ENCODE measurements around the gene SEMA4D. TPM values are rescaled to one million over a fixed set of nuclear protein-coding genes. Genes with fewer than 3 reads are reported as not detected.

Gene SEMA4D
- total RNA-seq, 1 donor from 2014 or later = 28.2 TPM

DNA sequence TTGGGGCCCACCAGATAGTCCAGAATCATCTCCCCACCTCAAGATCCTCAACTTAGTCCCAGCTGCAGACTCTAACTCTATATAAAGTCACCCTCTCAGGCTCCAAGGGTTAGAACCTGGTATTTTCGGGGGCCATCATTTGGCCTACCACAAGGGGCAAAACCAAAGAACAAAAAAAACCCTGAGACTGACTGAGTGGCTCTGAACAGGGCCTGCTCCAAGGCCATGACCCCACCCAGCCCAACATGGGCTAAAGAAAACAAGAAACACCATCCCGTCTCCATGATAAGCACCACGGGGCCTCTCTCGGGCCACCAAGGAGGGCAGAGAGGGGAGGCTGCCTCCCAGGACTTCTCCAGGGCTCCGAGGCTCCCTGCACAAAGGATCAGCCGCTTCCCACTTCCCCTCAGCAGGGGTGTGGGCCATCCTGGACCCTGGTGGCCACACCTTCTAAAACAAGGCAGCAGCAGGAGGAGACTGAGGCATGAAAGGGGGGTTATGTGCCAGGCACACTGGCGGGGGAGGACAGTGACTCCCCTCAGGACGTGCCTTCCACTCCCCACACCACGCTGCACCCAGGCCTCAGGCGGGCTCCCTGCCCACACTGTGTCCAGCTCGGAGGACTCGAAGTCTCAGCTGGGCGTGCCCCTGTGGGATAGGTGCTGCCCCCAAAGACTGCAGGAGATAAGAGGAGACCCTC, 51.5 kb downstream of the SEMA4D start:
- no peak for DNase-seq (ENCODE audit: low spot score)

DNA sequence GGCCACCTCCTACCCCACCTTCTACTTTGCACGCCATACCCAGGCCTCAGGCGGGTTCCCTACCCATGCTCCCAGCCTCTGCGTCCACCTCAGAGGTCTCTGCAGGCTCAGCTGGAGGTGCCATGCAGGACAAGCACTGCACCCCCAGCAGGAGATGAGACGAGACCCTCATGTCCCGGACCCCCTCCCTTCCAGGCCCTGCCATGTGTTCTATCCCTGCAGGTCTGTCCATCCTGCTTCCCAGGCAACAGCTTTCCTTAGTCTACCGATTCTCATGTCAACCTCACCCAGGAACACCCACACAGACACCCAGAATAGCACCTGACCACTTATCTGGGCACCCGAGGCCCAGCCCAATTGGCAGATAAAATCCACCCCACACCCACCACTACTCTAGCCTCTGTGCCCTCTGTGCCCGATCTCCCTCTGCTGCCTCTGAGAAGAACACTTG, 52.1 kb downstream of the SEMA4D start:
- DNase-seq (ENCODE audit: low spot score) = no peak

DNA sequence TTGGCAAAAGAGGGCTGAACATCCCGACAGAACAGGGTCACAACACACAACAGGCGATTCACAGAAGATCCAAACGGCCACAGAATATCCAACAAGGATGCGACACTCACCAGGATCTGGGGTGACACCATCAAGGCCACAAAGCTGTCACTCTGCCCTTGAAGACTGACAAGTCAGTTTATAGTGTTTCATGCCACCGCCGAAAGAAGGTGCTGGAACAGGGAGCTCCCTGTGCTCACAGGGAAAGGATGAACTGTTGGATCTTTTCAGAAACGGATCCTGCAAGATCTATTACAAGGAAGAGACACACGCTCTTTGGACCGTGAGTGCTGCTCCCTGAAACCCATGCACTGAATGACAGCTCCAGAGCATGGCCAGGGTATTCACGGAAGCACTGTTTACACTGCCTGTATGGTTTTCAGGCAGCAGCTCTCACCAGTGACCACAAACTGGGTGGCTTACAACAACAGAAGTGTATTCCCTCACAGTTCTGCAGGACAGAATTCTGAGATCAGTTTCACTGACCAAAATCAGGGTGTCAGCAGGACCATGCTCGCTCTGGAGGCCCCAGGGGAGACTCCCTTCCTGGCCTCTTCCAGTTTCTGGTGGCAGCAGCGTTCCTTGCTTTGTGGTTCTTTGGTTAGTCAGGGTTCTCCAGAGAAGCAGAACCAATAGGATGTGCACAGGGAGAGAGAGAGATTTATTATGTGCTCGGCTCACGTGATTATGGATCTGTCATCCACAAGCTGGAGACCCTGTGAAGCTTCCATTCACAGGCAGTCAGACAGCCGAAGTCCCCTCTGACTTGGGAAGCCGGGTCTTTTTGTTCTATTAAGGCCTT, 52.8 kb downstream of the SEMA4D start:
- DNase-seq (ENCODE audit: low spot score) = no peak

DNA sequence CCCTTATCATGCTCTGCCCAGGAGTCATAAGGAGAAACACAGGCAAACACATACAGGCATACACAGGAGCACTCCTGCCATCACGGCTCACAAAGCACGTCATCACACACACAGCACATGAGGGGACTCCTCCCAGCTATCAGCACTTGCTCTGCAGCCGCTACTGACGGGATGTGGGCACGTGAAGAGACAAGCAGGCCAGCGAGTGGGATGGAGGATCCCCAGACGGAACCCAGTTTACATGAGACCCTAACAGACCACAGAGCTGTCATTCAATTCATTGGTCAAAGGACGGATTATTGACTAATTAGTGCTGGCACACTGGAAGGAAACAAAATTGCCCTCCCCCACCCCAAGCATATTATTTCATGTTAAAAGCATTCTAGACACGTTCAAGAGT, 53.6 kb downstream of the SEMA4D start:
- DNase-seq (ENCODE audit: low spot score) = no peak

DNA sequence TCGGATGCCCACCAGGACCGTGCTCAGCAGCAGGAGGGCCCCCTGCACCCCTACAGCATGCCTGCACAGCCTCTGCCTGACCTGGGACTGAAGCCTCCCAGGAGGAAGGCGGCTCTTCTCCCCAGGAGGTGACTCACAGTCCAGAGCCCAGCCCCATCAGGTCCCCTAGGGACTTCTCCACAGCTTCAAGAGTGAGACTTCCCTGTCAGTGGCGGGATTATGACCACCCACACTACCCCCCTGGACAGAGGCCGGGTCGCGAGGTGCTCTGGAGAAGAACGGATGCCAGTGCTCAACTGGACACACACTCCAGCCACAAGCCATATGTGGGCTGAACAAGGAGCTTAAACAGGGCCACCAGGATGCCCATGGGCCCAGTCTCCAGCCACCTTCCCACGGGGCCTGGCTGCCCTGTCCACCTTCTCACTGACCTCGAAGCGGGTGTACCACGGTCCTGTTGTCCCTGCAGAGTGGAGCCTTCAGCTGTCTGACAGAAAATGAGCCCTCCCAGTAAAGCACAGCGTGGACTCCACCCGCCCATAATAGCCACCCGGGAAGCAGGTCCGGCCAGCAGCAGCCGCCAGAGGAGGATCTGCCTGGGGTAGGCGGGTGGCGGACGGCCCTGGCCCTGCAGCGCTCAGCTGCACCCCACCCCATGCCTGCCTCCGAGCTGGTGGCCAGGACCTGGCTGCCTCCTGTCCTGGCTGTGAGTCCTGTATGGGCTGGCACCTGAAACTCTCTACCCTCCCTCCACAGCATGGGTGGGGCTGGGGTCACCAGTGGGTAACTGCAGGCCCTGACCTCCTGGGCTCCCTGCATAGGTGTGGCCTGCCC, 54.7 kb downstream of the SEMA4D start:
- DNase-seq (ENCODE audit: low spot score) = no peak

DNA sequence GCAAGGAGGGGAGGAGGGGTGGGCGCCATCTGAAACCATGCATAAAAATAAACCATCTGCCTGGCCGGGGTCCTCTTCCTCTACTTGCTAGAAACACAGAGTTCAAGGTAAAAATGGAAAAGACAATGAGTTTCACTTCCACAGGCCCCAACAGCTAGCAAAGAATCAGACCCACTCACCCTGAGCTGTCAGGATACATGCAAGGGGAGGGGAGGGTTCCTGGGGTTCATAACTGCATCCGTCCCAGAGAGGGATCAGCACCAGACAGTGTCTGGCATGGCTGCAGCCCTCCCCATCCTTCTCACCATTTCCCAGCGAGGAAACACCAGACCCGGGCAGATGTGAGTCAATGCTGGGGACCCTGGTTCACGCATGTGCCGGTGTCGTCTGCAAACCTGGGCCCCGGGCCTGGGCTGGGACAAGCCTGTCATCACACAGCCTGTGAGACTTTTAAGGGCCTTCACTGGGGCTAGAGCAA, 55.4 kb downstream of the SEMA4D start:
- DNase-seq (ENCODE audit: low spot score) = peak; percentile 18

DNA sequence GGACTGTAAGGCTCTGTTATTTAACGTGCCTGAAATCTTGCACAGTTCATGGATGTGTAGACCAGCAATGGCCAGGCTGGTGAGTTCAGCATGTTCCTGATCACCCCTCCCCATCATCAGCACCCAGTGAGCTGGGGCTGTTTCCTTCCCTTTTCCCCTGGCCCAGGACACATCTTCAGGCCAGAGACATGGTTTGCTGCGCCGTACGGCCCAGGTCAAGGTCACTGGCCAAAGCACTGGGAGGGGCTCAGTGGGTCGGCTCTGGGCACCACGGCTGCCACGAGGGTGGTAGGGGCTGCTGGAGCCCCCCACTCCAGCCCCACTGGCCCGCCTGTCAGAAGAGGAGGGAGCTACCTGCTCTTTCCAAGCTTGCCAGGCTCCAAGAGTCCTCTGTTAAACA, 55.9 kb downstream of the SEMA4D start:
- DNase-seq (ENCODE audit: low spot score) = no peak

DNA sequence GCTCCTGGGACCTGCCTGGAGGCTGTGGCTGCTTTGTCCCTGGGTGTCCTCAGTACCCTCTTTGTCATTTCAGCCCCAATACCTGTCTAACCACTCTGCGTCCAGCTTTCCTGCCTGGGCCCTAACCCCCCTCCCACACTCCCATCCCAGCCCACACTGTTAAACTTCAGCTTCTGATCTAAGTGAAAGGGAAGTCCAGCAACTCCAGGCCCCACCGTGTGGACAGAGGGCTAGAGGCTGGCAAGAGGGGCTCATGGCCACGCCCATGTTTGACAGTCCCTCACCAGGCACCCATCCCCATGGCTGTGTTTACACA, 56.3 kb downstream of the SEMA4D start:
- no peak for DNase-seq (ENCODE audit: low spot score)

DNA sequence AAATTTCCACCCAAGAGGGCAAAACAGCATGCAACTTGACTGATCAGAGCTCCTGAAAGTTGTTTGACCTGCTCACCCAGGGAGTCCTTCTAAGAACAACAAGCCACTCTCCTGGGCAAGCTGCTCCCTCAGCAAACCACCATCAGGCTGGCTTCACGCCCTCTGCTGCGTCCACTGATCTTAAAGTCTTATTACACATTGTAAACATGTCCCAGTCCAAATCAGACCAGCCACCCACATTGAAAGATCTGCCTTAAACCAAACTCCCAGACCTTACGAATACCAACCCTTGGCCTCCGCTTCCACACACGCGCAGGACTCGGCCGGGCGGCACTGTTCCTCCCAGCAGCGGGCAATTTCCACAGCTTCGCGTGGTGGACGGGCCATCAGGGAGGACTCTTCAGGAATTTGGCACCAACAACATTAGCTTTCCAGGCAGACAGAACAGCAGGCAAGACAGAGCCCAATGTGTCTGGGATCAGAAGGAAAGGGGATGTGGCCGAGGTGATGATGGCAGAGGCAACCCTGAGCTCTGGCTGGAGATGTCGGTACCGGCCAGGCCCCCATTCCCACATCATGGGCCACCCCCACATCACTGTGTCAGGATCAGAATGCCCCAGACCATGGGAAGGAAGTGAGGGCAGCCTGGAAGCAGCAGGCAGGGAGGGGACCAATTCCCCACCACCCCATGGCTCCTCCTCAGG, 56.8 kb downstream of the SEMA4D start:
- DNase-seq (ENCODE audit: low spot score) = no peak

DNA sequence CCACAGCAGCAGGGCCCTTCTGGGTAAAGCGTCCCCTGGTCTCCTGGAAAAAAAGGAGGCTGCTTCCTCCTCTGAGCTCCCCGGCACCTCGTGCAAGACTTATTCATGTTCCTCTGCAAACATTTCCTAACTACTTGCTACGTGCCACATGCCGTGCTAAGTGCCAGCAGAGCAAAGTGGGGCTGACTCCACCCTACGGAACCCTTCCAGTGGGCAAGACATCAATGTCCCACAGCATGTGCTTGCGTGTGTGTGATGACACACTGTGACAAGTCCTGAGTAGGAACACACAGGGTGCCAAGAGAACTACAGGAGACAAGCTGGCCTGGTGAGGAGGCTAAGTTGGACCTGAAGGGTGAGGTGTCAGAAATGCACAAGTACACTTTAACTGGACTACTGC, 57.4 kb downstream of the SEMA4D start:
- DNase-seq (ENCODE audit: low spot score) = no peak

DNA sequence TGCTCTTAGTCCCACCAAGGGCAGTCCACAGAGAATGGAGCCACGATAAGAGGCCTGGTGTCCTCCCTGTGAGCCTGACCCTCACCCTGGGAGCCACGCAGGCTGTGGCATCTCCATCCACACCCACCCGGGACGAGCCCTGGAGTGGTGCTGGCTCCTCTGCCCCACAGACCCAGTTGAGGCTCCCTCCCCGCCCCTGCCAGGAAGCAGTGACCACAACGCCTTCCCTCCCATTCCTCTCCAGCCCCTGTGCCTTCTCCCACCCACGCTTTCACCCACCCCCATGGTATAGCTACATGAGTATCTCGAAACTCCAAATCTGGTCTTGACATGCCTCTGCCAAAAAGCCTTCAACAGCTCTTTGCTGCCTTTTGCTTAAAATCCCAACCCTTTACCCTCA, 57.9 kb downstream of the SEMA4D start:
- DNase-seq (ENCODE audit: low spot score) = no peak

DNA sequence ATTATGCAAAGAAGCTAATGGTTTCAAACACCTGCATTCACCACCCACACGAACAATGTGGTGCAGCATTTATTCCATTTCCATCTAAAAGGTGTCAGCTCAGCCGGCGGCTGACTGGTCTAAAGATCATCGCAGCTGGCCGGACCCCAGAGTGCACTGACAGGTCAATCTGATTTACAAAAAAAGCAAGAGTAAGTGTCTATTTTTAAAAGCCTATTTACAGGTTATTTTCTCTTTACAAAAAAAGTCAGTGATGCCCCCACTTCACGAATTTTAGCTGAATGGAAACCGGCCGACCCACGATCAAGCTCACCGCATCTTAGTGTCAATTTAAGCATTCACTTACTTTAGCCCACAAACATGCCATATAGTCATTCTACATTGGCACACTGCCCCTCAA, 58.3 kb downstream of the SEMA4D start:
- no peak for DNase-seq (ENCODE audit: low spot score)

DNA sequence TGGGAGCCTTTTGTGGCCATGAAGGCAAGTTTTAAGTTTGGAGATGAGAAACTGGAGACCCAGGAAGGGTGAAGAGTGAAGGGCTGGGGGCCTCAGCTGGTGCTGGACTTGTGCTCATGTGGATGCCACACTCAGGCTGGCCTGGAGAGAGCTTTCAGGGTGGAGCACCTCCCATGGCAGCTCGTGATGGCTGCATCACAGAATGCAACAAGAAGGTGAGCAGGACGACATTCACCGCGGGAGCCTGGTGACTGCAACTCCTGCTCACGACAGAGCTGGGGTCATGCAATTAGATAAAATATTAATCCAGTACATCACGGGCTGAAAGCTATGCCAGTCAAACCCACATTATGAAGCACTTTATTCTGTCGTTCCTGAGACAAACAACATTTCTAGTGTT, 59.7 kb downstream of the SEMA4D start:
- no peak for DNase-seq (ENCODE audit: low spot score)

DNA sequence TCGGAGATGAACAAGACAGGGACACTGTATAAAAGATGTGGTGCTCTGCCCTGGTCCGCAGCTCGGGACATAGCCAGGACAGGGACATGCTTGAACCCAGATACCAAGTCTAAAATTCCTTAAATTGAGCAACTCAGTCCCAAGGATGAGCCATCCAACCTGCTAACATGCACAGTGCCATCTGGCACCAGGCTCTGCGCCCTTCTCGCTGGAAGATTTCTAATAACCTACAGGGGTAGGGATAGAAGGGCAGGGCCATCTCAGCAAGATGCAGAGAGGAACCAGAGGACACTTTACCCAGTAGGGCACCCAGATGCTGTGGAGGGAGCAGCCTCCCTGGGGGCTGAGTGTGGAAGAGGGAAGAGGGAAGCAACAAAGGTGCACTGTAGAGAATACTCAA, 60.1 kb downstream of the SEMA4D start:
- DNase-seq (ENCODE audit: low spot score) = no peak

DNA sequence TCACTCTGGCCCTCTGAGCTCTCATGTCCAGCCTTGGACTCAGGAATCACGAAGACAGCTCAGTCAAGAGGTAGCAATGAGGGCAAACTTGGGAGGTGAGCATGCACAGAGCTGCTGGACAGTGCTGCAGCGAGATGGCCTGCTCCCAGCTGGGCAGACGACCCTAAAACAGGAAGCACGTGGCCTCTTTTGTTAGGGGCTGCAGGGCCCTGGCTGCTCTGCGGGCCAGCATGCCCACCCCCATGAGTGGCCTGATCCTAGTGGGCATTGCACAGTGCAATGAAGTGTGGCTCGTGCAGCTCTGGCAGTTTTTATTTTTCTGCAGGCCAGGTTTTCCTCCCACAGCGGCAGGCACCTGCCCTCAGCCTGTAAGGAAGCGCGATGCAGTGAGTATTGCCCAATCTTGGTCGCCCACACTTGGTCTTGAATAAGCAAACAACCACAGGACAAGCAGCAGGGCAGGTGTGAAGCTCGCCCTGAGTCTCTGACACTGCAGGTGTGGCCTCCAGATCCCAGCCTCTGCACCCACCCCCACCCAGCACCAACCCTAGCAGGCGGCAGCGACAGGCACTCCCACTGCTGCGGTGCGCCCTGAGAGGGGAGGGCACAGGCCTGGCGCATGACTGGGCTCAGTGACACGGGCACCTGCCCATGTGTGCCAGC, 60.8 kb downstream of the SEMA4D start:
- no peak for DNase-seq (ENCODE audit: low spot score)

DNA sequence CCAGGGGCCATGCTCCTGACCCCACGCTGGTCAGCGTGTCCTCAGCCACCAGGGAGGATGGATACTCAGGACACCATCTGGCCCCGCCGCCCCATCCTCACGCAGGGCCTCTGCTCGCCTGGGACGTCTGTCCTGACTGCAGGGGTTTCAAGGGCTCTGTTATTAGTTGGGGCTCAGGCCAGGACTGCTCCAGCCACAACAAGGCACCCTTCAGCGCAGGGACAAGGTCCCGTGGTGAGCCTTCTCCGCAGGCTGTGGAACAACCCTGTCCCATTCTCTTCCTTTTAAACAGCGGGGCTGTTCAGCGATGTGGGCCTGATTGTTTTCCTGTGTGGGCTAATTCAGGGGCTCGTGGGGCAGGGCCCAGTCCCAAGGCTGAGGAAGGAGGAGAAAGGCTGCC, 61.6 kb downstream of the SEMA4D start:
- no peak for DNase-seq (ENCODE audit: low spot score)

DNA sequence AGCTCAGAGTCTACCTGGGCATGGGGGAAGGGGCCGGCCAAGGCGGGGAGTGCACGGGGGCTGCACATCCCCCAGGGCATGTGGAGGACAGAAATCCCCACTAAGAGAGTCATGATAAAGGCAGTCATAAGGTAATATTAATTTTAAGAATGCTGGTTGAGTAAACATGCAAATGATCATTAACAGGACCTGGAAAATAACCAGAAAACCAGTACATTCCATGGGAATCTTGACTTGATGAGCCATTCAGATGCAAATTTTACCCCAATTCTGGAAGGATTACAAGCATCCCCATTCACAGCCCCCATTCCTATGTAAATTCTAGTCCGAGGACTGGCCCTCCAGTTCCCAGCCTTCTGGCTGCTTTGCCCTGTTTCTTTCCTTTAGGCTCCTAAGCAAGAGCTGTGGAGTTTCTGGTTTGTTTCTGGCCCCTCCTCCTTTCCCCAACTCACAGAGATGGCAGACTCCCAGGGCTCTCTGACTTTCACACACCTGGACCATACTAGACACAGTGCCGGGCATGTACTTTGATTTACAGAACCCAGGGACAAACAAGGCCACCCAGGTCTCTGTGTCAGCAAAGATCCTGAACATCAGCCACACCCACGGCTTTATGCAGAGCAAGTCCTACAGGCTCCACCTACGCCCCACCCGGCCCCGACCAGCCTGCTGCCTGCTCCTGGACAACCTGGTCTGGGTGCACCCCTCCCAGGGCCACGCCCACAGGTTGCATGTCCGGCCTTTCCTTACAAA, 62.7 kb downstream of the SEMA4D start:
- peak; percentile 27 for DNase-seq (ENCODE audit: low spot score)

DNA sequence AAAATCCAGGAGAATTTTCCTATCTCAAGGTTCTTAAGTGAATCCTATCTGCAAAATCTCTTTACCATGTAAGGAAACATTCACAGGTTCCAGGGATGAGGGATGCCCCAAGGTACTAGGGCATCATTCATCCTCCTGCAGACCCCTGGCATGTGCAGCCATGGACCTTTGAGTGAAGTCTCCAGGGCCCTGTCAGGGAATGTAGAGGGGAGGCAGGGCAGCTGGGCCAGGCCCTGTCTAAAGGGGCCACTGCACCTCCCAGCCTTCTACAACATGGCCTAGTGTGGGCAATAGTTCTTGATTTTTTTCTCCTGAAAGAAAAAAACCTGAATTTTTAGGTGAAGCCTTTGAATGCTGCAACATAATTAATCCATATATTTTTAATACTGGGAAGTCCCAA, 63.3 kb downstream of the SEMA4D start:
- DNase-seq (ENCODE audit: low spot score) = no peak

DNA sequence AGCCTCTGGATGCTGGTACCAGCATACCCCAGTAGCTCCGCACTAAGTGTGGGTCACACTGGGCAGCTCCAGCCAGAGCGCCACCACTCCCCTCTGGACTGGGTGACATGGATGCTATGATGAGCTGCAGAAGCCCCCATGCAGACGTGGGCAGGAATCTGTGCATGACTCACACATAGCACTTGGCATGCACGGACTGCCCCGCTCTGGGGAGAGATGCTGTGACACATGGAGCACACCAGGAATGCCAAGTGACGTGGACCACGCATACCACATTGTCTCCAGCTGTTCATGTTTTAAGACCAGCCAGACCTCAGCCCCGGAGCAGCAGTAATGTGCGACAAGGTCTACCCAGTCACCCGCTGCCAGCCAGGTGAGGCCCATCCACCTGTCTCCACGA, 64.1 kb downstream of the SEMA4D start:
- no peak for DNase-seq (ENCODE audit: low spot score)

DNA sequence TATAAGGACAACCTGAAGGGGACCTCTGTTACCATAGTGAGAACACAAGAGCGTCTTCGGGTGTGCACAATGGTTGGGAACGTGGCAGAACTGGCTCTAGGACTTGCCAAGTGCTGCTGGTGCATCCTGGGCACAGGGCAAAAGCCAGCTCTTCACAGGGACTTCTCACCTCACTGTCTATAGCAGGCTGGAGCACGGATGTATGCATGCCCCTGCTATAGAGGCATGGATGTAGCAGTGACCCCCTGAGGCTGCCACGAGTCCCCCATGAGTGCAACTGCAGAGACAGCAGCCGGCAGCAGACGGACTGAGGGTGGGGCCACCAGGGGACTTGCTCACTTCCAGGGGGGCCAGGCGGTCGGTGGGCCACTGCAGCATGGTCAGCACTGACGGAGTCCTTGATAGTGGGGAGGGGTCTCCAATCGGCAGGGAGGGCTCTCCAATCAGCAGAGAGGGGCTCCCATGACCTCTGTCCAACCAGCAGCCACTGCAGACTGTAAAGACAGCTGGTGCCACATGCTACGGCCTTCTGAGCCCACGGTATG, 64.9 kb downstream of the SEMA4D start:
- DNase-seq (ENCODE audit: low spot score) = no peak

All from umbilical cord (tissue), 2 donors.